Measurements from ENCODE around the gene FRYL. TPM values are rescaled to one million over a fixed set of nuclear protein-coding genes. Genes with fewer than 3 reads are reported as not detected.

FRYL gene
- total and polyA plus RNA-seq, 2 of the 13 experiments (the other 11 are each of a cell fraction or from before 2014, with no cell fraction given): 9.7 to 19.6 TPM

DNA sequence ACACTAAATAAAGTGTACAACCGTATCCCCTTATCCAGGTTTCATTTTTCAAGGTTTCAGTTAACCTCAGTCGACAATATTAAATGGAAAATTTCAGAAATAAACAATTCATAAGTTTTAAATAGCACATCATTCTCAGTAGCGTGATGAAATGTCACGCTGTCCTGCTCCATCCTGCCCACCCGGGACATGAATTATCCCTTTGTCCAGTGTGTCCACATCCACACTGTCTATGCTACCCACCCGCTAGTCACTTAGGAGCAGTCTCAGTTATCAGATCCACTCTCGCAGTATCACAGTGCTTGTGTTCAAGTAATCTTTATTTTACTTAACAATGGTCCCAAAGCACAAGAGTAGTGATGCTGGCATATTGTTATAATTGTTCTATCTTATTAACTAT is 54.7 kb downstream of the FRYL start:
- H3K9ac ChIP-seq (ENCODE audit: insufficient read depth, low read depth, low read length): no peak overlapping the region
- CTCF ChIA-PET (ENCODE audit: low intra/inter-chr PET ratio, low total read pairs): no interaction called here
- no peaks in the 10 kb centered on the region for H3K27me3 ChIP-seq (ENCODE audit: control insufficient read depth in 1 of 2, insufficient read depth in 2 of 2, low read length in 2 of 2)
- POLR2A ChIA-PET: no interaction called here
- H3K4me3 ChIP-seq (replicated peaks in 1 of 3; ENCODE audit: insufficient read depth in 1 of 3, low read depth in 2 of 3, low read length in 3 of 3): no peak overlapping the region
- H3K27ac ChIP-seq (ENCODE audit: extremely low read length, insufficient read depth, low read length): no peak overlapping the region
- no peak overlapping the region for H3K4me2 ChIP-seq (ENCODE audit: low read depth, low read length)
- no peak for TF ChIP-seq RBAK (CRISPR knock-in tag; IDR thresholded peaks at IDR 0.05)
- no peak for TF ChIP-seq THYN1 (CRISPR knock-in tag; IDR thresholded peaks at IDR 0.05; ENCODE audit: borderline replicate concordance, low read depth)
- in situ Hi-C loops (cut with HindIII; ENCODE audit: extremely low pct_ligation_motif_present, low pct_unique_long_range_greater_than_20kb) (no loop called here), intact Hi-C loops (cut with micrococcal nuclease; ENCODE audit: unreplicated experiment) (no loop called here)
- peaks cover 47% of the 10 kb centered on the region for H3K79me2 ChIP-seq (ENCODE audit: insufficient read depth, low read length)
- 98% methylated on average over 7 of the region's 7 CpGs for WGBS (ENCODE audit: low lambda C conversion rate)
- H3K9me3 ChIP-seq (ENCODE audit: low read length): no peaks in the 10 kb centered on the region
- no peak for DNase-seq (ENCODE audit: low spot score)
- no TSS peak for BruUV-seq (replicated peaks)
- H3K36me3 ChIP-seq (replicated peaks in 1 of 2; ENCODE audit: control insufficient read depth in 1 of 2, insufficient read depth in 2 of 2, low read length in 2 of 2): no peaks in the 10 kb centered on the region
- no peak for ATAC-seq
- peaks cover 44% of the 10 kb centered on the region for H3K4me1 ChIP-seq (ENCODE audit: insufficient read depth, low read length)
- H4K20me1 ChIP-seq (ENCODE audit: insufficient read depth, low read length): no peaks in the 10 kb centered on the region
- H2AFZ ChIP-seq (ENCODE audit: low read length): no peak overlapping the region
- no peak for FAIRE-seq

DNA sequence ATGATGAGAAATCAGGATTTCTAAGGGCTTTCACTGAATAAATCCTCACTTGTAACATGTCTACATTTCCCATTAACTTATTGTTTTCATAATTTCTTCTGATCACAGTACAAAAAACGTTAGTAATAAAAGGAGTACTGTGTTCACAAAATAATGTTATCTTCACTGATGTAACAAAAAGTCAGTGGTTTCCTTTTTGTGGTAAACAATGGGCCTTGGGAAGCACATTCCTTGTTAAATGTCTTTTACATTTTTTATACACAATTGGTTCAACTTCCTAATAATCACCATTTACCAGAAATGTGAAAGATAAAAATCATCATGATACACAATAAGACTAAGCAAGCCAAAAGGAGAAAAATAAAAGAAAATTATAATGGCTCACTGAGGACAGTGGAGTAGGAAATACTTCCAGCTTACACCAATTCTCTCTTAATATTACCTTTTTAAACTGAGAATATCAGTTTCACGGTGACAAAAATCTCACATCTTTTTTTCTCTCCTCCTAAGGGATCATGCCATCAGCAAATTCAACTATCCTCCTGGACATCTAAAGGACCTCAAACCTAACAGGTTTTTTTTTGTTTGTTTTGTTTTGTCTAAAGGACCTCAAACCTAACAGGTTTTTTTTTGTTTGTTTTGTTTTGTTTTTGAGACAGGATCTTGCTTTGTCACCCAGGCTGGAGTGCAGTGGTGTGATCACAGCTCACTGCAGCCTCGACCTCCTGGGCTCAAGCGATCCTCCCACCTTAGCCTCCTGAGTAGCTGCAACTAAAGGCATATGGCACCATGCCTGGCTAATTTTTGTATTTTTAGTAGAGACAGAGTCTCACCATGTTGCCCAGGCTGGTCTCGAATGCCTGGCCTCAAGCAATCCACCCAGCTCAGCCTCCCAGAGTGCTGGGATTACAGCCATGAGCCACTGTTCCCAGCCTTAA is 57.3 kb downstream of the FRYL start:
- Histone ChIP-seq H3K4me3 (replicated peaks in 1 of 3; ENCODE audit: insufficient read depth in 1 of 3, low read depth in 2 of 3, low read length in 3 of 3) (no peak overlapping the region), H3K79me2 (ENCODE audit: insufficient read depth, low read length) (peaks cover 33% of the 10 kb centered on the region), H3K27me3 (ENCODE audit: control insufficient read depth in 1 of 2, insufficient read depth in 2 of 2, low read length in 2 of 2) (no peaks in the 10 kb centered on the region), H3K36me3 (replicated peaks in 1 of 2; ENCODE audit: control insufficient read depth in 1 of 2, insufficient read depth in 2 of 2, low read length in 2 of 2) (no peaks in the 10 kb centered on the region), H3K27ac (ENCODE audit: extremely low read length, insufficient read depth, low read length) (no peak overlapping the region), H4K20me1 (ENCODE audit: insufficient read depth, low read length) (peaks cover 5% of the 10 kb centered on the region; the same call in 1 of the 2 replicates), H2AFZ (ENCODE audit: low read length) (no peak overlapping the region), H3K9ac (ENCODE audit: insufficient read depth, low read depth, low read length) (no peak overlapping the region), H3K4me1 (ENCODE audit: insufficient read depth, low read length) (peaks cover 47% of the 10 kb centered on the region), H3K4me2 (ENCODE audit: low read depth, low read length) (no peak overlapping the region), H3K9me3 (ENCODE audit: low read length) (no peaks in the 10 kb centered on the region)
- POLR2A ChIA-PET: no interaction called here
- CTCF ChIA-PET (ENCODE audit: low intra/inter-chr PET ratio, low total read pairs): no interaction called here
- 83% methylated on average over 5 of the region's 5 CpGs for WGBS (ENCODE audit: low lambda C conversion rate)
- FAIRE-seq (no peak), ATAC-seq (no peak), DNase-seq (ENCODE audit: low spot score) (no peak)
- intact Hi-C loops (cut with micrococcal nuclease; ENCODE audit: unreplicated experiment): no loop called here
- TF ChIP-seq MTF1 (CRISPR knock-in tag; IDR thresholded peaks at IDR 0.05): no peak
- TF ChIP-seq POGZ (CRISPR knock-in tag; IDR thresholded peaks at IDR 0.05): peak; percentile 21; the same call in 1 of the 2 replicates
- TF ChIP-seq, protein P1, sequence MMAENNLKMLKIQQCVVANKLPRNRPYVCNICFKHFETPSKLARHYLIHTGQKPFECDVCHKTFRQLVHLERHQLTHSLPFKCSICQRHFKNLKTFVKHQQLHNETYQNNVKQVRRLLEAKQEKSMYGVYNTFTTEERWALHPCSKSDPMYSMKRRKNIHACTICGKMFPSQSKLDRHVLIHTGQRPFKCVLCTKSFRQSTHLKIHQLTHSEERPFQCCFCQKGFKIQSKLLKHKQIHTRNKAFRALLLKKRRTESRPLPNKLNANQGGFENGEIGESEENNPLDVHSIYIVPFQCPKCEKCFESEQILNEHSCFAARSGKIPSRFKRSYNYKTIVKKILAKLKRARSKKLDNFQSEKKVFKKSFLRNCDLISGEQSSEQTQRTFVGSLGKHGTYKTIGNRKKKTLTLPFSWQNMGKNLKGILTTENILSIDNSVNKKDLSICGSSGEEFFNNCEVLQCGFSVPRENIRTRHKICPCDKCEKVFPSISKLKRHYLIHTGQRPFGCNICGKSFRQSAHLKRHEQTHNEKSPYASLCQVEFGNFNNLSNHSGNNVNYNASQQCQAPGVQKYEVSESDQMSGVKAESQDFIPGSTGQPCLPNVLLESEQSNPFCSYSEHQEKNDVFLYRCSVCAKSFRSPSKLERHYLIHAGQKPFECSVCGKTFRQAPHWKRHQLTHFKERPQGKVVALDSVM (CRISPR knock-in tag; IDR thresholded peaks at IDR 0.05): peak; percentile 92
- peak; percentile 50; the same call in 1 of the 2 replicates for TF ChIP-seq ZMYM3 (CRISPR knock-in tag; IDR thresholded peaks at IDR 0.05)
- in situ Hi-C loops (cut with HindIII; ENCODE audit: extremely low pct_ligation_motif_present, low pct_unique_long_range_greater_than_20kb): no loop called here
- no TSS peak for BruUV-seq (replicated peaks)

All from HepG2 (cell line).